NCI-H2196 treated with DMSO at 0.1 percent for 48 hours (cell line): ENCODE results near the gene SEMA6C.

Experiments
- DNase-seq: peaks from one replicate; lab custom pipeline; 2025; ENCODE audit not compliant: unreplicated experiment; lab: John Stamatoyannopoulos, UW

Gene SEMA6C

GRCh38 chr1:151158751-151159251 is 12.4 kb upstream of the SEMA6C start:
- DNase-seq: no peak

GRCh38 chr1:151158326-151158725 is 11.9 kb upstream of the SEMA6C start:
- DNase-seq: no peak

- no peak for DNase-seq
Observed at GRCh38 chr1:151157067-151157531, 10.7 kb upstream of the SEMA6C start.

GRCh38 chr1:151156515-151156819 is 10.0 kb upstream of the SEMA6C start, which contains the start of gene TNFAIP8L2:
Gene TNFAIP8L2 (plus strand): TSS chr1:151156649. CDS start chr1:151158698, 2,049 bp downstream.
- no peak for DNase-seq

- no peak for DNase-seq
Observed at GRCh38 chr1:151147665-151148064, 1.2 kb upstream of the SEMA6C start.

- DNase-seq: no peak
Observed at GRCh38 chr1:151147132-151147503, 687 bp upstream of the SEMA6C start.

- DNase-seq: no peak
Observed at GRCh38 chr1:151146072-151146411, 389 bp downstream of the SEMA6C start.

GRCh38 chr1:151145304-151146071 is 943 bp downstream of the SEMA6C start:
- DNase-seq: no peak

GRCh38 chr1:151144474-151145303 is 1.7 kb downstream of the SEMA6C start:
- DNase-seq: no peak

- DNase-seq: no peak
Observed at GRCh38 chr1:151143986-151144385, 2.4 kb downstream of the SEMA6C start.

GRCh38 chr1:151143057-151143435 is 3.4 kb downstream of the SEMA6C start:
- DNase-seq: no peak

GRCh38 chr1:151142411-151143056 is 3.9 kb downstream of the SEMA6C start:
- DNase-seq: no peak

- DNase-seq: no peak
Observed at GRCh38 chr1:151137789-151138188, 8.6 kb downstream of the SEMA6C start.

GRCh38 chr1:151135433-151136385 is 10.7 kb downstream of the SEMA6C start:
- DNase-seq: no peak

GRCh38 chr1:151134991-151135390 is 11.4 kb downstream of the SEMA6C start:
- no peak for DNase-seq

- no peak for DNase-seq
Observed at GRCh38 chr1:151134396-151134795, 12.0 kb downstream of the SEMA6C start.

GRCh38 chr1:151133018-151133806 is 13.2 kb downstream of the SEMA6C start:
- no peak for DNase-seq

- no peak for DNase-seq
Observed at GRCh38 chr1:151132335-151133017, 14.0 kb downstream of the SEMA6C start.

GRCh38 chr1:151131701-151132334 is 14.6 kb downstream of the SEMA6C start:
- DNase-seq: no peak
